Loucy (cell line): Measurements from ENCODE around the gene MYOF.

Source experiments
- EZH2phosphoT487 ChIP-seq: fragments of 200-600 bp; IDR thresholded peaks from 2 replicates; pipeline ENCODE4 v1.6.1; 2018; ENCODE audit warnings: antibody characterized with exemption, mild to moderate bottlenecking, moderate library complexity, borderline replicate concordance
- TF ChIP-seq, protein P1 (sequence below): fragments of 200-600 bp; sonication (generic); conservative IDR thresholded peaks from 2 replicates; pipeline ENCODE4 v1.5.1; 2014; ENCODE audit warnings: mild to moderate bottlenecking, antibody characterized with exemption, low read length

DNA sequence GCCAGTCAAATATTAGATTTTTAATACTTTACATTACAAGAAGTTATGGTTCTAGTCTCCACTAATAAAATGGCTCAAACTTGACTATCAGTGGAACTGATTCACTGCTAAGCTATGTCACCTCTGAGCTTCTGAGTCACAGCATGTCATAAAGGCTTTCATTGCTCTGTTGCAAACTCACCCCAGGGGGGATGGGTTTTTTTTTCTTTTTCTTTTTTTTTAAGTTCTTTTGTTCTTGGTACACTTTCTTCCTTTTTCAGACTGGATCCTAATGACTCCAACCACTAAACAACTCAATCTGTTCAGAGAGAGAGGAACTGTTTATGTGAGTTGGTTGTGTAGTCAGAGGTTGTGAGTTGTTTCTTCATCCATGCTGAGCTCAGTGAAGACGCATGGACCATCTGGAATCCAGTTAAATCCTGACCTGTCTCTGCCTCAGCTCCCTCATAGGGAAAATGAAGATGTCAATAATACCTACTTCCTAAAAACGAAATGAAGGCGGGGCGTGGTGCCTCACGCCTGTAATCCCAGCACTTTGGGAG, 11.0 kb downstream of the MYOF start:
- TF ChIP-seq, protein P1, sequence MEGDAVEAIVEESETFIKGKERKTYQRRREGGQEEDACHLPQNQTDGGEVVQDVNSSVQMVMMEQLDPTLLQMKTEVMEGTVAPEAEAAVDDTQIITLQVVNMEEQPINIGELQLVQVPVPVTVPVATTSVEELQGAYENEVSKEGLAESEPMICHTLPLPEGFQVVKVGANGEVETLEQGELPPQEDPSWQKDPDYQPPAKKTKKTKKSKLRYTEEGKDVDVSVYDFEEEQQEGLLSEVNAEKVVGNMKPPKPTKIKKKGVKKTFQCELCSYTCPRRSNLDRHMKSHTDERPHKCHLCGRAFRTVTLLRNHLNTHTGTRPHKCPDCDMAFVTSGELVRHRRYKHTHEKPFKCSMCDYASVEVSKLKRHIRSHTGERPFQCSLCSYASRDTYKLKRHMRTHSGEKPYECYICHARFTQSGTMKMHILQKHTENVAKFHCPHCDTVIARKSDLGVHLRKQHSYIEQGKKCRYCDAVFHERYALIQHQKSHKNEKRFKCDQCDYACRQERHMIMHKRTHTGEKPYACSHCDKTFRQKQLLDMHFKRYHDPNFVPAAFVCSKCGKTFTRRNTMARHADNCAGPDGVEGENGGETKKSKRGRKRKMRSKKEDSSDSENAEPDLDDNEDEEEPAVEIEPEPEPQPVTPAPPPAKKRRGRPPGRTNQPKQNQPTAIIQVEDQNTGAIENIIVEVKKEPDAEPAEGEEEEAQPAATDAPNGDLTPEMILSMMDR: no peak
- no peak for TF ChIP-seq EZH2phosphoT487
